DOHH2 (cell line): Measurements from ENCODE around the gene SLC15A2.

ENCODE experiments used
- H3F3A ChIP-seq: fragments of 200-600 bp; sonication (generic), shearing (Covaris generic); 2 replicates; pipeline ENCODE4 v1.6.0; 2016; ENCODE audit warnings: antibody characterized with exemption, mild to moderate bottlenecking; ENCODE audit not compliant: control insufficient read depth, insufficient read depth
- H3K27ac ChIP-seq: fragments of 200-600 bp; sonication (generic); 2 replicates; pipeline ENCODE4 v1.5.1; 2014; ENCODE audit warnings: low read depth, mild to moderate bottlenecking, low read length, moderate library complexity
- H3K27me3 ChIP-seq: fragments of 200-600 bp; sonication (generic); 2 replicates; pipeline ENCODE4 v1.6.1; 2014; ENCODE audit warnings: mild to moderate bottlenecking, low read length, mixed read lengths; ENCODE audit not compliant: control insufficient read depth
- H3K36me3 ChIP-seq: fragments of 200-600 bp; sonication (generic); 2 replicates; pipeline ENCODE4 v1.6.1; 2014; ENCODE audit warnings: mild to moderate bottlenecking, low read length, moderate library complexity, mixed read lengths; ENCODE audit not compliant: control insufficient read depth
- H3K4me1 ChIP-seq: fragments of 200-600 bp; sonication (generic); 2 replicates; pipeline ENCODE4 v1.6.1; 2014; ENCODE audit warnings: mild to moderate bottlenecking, low read length, mixed read lengths; ENCODE audit not compliant: control insufficient read depth
- H3K4me2 ChIP-seq: fragments of 200-600 bp; sonication (generic); 2 replicates; pipeline ENCODE4 v1.6.0; 2014; ENCODE audit warnings: mild to moderate bottlenecking, low read length, moderate library complexity
- H3K4me3 ChIP-seq: fragments of 200-600 bp; sonication (generic); 2 replicates; pipeline ENCODE4 v1.5.1; 2014; ENCODE audit warnings: mild to moderate bottlenecking, low read length, mixed read lengths
- H3K79me2 ChIP-seq: fragments of 200-600 bp; sonication (generic); 2 replicates; pipeline ENCODE4 v1.6.1; 2014; ENCODE audit warnings: mild to moderate bottlenecking, low read length, mixed read lengths; ENCODE audit not compliant: control insufficient read depth
- H3K9me2 ChIP-seq: fragments of 200-600 bp; sonication (generic); replicated peaks from 2 replicates; pipeline ENCODE4 v1.6.1; 2014; ENCODE audit warnings: mild to moderate bottlenecking, low read length, mixed read lengths; ENCODE audit not compliant: control insufficient read depth
- H3K9me3 ChIP-seq: fragments of 200-600 bp; sonication (generic); 2 replicates; pipeline ENCODE4 v1.6.1; 2014; ENCODE audit warnings: antibody characterized with exemption, low read length, mixed read lengths; ENCODE audit not compliant: control insufficient read depth, insufficient read depth
- H4K20me1 ChIP-seq: fragments of 200-600 bp; sonication (generic); 2 replicates; pipeline ENCODE4 v1.6.0; 2014; ENCODE audit warnings: low read depth, mild to moderate bottlenecking, antibody characterized with exemption, low read length, moderate library complexity; ENCODE audit not compliant: control insufficient read depth, insufficient read depth
- CTCF ChIP-seq: fragments of 200-600 bp; sonication (generic); IDR thresholded peaks from one replicate; pipeline ENCODE4 v1.5.1; 2014; ENCODE audit warnings: antibody characterized with exemption, mild to moderate bottlenecking, low read depth, low read length; ENCODE audit not compliant: poor library complexity, severe bottlenecking
- EZH2phosphoT487 ChIP-seq: fragments of 200-600 bp; sonication (generic); IDR thresholded peaks from 2 replicates; pipeline ENCODE4 v1.6.1; 2017; ENCODE audit warnings: borderline replicate concordance, mild to moderate bottlenecking, antibody characterized with exemption, low read length, moderate library complexity, mixed read lengths

Gene SLC15A2

DNA sequence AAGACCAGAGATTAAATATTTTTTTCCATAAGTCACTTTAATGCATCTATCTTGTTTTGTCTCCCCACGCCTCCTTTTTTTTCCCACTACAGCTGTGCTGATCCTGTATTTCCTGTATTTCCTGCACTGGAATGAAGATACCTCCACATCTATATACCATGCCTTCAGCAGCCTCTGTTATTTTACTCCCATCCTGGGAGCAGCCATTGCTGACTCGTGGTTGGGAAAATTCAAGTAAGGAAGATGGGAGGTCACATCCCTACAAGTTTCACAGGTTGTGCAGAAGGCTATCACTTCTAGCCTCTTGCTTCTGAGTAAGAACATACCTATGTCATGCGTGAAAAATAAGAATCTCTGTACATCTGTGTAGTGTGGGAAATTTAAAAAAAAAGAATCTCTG, 3.1 kb downstream of the SLC15A2 start:
- Histone ChIP-seq H3K27me3 (no peaks in the 10 kb centered on the region), H3K9me3 (no peaks in the 10 kb centered on the region), H3K79me2 (no peaks in the 10 kb centered on the region), H3K4me1 (no peaks in the 10 kb centered on the region), H3K4me3 (no peak overlapping the region), H3K36me3 (peaks cover 69% of the 10 kb centered on the region), H3K9me2 (no peaks in the 10 kb centered on the region), H4K20me1 (no peaks in the 10 kb centered on the region), H3K27ac (no peak overlapping the region), H3F3A (0 out of 2 replicates have a peak, but pooled peaks cover 4% of the 10 kb centered on the region), H3K4me2 (no peak overlapping the region)
- TF ChIP-seq CTCF = no peak

GRCh38 chr3:121913305-121913990, 19.2 kb downstream of the SLC15A2 start:
- Histone ChIP-seq H3K4me2 (no peak overlapping the region), H3K36me3 (peaks cover 81% of the 10 kb centered on the region)

GRCh38 chr3:121914081-121914998, 20.1 kb downstream of the SLC15A2 start:
- peaks cover 83% of the 10 kb centered on the region for H3K36me3 ChIP-seq
- H3K9me3 ChIP-seq = no peaks in the 10 kb centered on the region
- H3K9me2 ChIP-seq = no peaks in the 10 kb centered on the region
- H3K4me1 ChIP-seq = 0 out of 2 replicates have a peak, but pooled peaks cover 3% of the 10 kb centered on the region
- H3K79me2 ChIP-seq = no peaks in the 10 kb centered on the region
- H3K4me2 ChIP-seq = no peak overlapping the region
- no peaks in the 10 kb centered on the region for H4K20me1 ChIP-seq
- H3K27ac ChIP-seq = no peak overlapping the region
- no peaks in the 10 kb centered on the region for H3K27me3 ChIP-seq
- TF ChIP-seq EZH2phosphoT487 = no peak
- no peak for TF ChIP-seq CTCF
- H3F3A ChIP-seq = no peaks in the 10 kb centered on the region
- no peak overlapping the region for H3K4me3 ChIP-seq

More at GRCh38 chr3:121913305-121913990, 19.2 kb downstream of the SLC15A2 start:
- no peak for TF ChIP-seq EZH2phosphoT487
- no peak for TF ChIP-seq CTCF
- H4K20me1 ChIP-seq = no peaks in the 10 kb centered on the region
- H3K27ac ChIP-seq = no peak overlapping the region
- no peaks in the 10 kb centered on the region for H3K79me2 ChIP-seq
- H3K9me3 ChIP-seq = no peaks in the 10 kb centered on the region
- H3K4me1 ChIP-seq = 0 out of 2 replicates have a peak, but pooled peaks cover 3% of the 10 kb centered on the region
- H3F3A ChIP-seq = no peaks in the 10 kb centered on the region
- H3K27me3 ChIP-seq = no peaks in the 10 kb centered on the region
- no peak overlapping the region for H3K4me3 ChIP-seq
- no peaks in the 10 kb centered on the region for H3K9me2 ChIP-seq
